Left lung (tissue), 10 donors: ENCODE data around the gene TNNI3. TPM values are rescaled to one million over a fixed set of nuclear protein-coding genes. Genes with fewer than 3 reads are reported as not detected.
"Not testable (repeated sequence)": the region's sequence is repeated elsewhere in the genome, so short reads cannot be mapped to it uniquely, and the experiment has no call there.

Source experiments
- ATAC-seq: fragments of 200-7000 bp; cut with Tn5 transposase; one replicate; pipeline ENCODE4 v1.9.1; 2020; ENCODE audit warnings: moderate library complexity
- DNase-seq, 4 donors: peaks; one replicate each; pipeline ENCODE4 v3.0.0-alpha.2; 2013 to 2020
- H3K27ac ChIP-seq, 2 donors: fragments of 200-600 bp; sonication (generic) in 1 of 2; one replicate each; pipeline versions ENCODE4 v1.5.0 to v1.8.0; 2020 to 2021
- H3K27me3 ChIP-seq, 2 donors: fragments of 200-600 bp; sonication (generic) in 1 of 2; one replicate each; pipeline versions ENCODE4 v1.5.0 to v1.8.0; 2020 to 2021
- H3K36me3 ChIP-seq, 2 donors: fragments of 200-600 bp; sonication (generic) in 1 of 2; one replicate each; pipeline versions ENCODE4 v1.5.0 to v1.8.0; 2020 to 2021
- H3K4me1 ChIP-seq, 2 donors: fragments of 200-600 bp; one replicate each; pipeline ENCODE4 v1.8.0; 2021
- H3K4me3 ChIP-seq, 2 donors: fragments of 200-600 bp; sonication (generic) in 1 of 2; one replicate each; pipeline versions ENCODE4 v1.5.0 to v1.8.0; 2020 to 2021; ENCODE audit warnings: mild to moderate bottlenecking in 1 of 2
- H3K9me3 ChIP-seq, 2 donors: fragments of 200-600 bp; sonication (generic) in 1 of 2; one replicate each; pipeline versions ENCODE4 v1.5.0 to v1.8.0; 2020 to 2021
- intact Hi-C, 2 donors: fragments of 100-400 bp; cut with DNase I; formaldehyde crosslinking; loops; one replicate each; pipeline versions ENCODE4 v1.11.2 to v1.14.2; 2022
- polyA plus RNA-seq, 6 donors: library from polyadenylated mRNA; unstranded; fragments of 120-200 nt; gene quantifications; one replicate each; pipeline ENCODE4 v1.2.1, GENCODE V29; 2013; ENCODE audit not compliant: insufficient read length in 6 of 6
- total RNA-seq, 2 donors: library from RNA; stranded (reverse); fragmentation: NEBNext Ultra II Directional; extraction: Animal tissue kit (Norgen Biotek cat#: 25700); gene quantifications; one replicate each; pipeline ENCODE4 v1.2.1, GENCODE V29; 2021
- TF ChIP-seq, protein P1 (sequence below), 2 donors: fragments of 200-600 bp; sonication (generic) in 1 of 2; IDR thresholded peaks; one replicate each; pipeline versions ENCODE4 v1.5.0 to v1.8.0; 2021; ENCODE audit warnings: antibody characterized with exemption in 2 of 2
- donor health status: DM: no; HTN: yes; CAD: no.
- donor health status: DM: no; HTN: no; CAD: no.

TNNI3 gene
- total and polyA plus RNA-seq, 8 donors = 0.75 to 1.6 (median 0.98) TPM; not detected in 1

DNA sequence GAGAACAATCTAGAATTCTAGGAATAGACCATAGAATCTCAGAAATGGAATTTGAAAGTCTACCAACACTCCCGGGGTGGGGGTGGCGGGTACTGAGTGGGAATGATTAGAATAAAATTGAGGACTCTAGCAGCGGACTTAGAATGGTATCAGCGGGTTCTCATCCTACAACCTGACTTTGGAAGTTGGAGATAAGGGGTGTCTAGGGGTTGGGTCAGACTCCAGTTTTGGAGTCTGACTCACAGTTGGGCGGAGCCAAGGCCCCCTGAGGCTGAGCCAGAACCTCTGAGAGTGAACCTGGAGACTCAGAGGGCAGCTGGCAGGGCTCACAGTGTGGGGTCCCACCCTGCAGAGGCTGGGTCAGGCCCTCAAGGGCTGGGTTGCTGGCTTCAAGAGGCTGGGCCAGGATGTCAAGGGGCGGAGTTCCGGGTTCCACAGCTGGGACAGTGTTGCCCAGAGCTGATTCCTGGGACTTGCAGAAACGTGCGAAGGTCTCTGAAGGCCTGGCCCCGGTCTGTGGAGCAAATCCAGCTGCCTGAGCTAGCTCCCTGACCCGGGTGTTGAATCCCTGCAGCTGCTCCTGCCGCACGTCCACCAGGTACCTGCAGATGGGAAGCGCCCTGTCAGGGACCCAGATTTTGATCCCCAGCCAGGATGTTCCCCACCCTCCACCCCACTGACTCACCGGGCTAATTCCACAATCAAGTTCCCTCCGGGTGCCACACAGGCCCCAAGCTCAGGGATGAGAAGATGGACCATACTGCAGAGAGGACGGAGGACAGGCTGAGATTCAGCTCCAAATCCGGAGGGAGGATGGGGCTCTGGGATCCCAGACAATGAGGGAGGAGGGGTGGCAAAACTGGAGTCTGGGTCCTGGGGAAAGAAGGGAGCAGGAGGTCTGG, 1.6 kb upstream of the TNNI3 start:
- H3K9me3 ChIP-seq = no peaks in the 10 kb centered on the region
- intact Hi-C loops = no loop called here
- H3K27me3 ChIP-seq = peaks cover 50 to 91% of the 10 kb centered on the region in 2 donors
- H3K4me3 ChIP-seq = no peak overlapping the region
- peaks cover 0 to 9% of the 10 kb centered on the region in 2 donors for H3K4me1 ChIP-seq
- ATAC-seq (no peak), DNase-seq (peak in 1 of 4 donors; percentile 45)
- no peak overlapping the region for H3K27ac ChIP-seq
- TF ChIP-seq, protein P1, sequence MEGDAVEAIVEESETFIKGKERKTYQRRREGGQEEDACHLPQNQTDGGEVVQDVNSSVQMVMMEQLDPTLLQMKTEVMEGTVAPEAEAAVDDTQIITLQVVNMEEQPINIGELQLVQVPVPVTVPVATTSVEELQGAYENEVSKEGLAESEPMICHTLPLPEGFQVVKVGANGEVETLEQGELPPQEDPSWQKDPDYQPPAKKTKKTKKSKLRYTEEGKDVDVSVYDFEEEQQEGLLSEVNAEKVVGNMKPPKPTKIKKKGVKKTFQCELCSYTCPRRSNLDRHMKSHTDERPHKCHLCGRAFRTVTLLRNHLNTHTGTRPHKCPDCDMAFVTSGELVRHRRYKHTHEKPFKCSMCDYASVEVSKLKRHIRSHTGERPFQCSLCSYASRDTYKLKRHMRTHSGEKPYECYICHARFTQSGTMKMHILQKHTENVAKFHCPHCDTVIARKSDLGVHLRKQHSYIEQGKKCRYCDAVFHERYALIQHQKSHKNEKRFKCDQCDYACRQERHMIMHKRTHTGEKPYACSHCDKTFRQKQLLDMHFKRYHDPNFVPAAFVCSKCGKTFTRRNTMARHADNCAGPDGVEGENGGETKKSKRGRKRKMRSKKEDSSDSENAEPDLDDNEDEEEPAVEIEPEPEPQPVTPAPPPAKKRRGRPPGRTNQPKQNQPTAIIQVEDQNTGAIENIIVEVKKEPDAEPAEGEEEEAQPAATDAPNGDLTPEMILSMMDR (IDR thresholded peaks at IDR 0.05) = no peak
- no peaks in the 10 kb centered on the region for H3K36me3 ChIP-seq

DNA sequence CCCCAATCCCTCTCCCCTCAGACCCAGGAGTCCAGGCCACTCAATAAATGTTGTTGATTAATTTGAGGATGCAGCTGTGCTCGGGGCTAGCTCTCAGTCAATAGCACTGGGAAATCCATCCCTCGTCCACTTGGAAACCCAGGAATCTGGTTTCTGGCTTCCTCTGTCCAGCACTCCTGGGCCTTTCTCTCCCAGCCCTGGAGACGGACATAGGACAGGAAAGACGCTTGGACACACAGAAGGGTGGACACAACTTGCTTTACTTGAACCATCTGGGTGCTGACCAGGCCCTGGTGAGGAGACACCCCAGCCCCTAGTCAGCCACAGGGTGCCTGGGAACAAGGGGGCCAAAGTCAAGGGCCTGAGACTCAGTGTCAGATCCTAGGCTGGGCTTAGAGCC, 891 bp upstream of the TNNI3 start:
- Histone ChIP-seq H3K27ac (no peak overlapping the region), H3K9me3 (no peaks in the 10 kb centered on the region), H3K4me1 (peaks cover 0 to 9% of the 10 kb centered on the region in 2 donors), H3K4me3 (no peak overlapping the region), H3K27me3 (peaks cover 50 to 90% of the 10 kb centered on the region in 2 donors), H3K36me3 (no peaks in the 10 kb centered on the region)
- DNase-seq = no peak
- intact Hi-C loops = no loop called here
- no peak for ATAC-seq
- TF ChIP-seq, protein P1 (IDR thresholded peaks at IDR 0.05) = no peak

DNA sequence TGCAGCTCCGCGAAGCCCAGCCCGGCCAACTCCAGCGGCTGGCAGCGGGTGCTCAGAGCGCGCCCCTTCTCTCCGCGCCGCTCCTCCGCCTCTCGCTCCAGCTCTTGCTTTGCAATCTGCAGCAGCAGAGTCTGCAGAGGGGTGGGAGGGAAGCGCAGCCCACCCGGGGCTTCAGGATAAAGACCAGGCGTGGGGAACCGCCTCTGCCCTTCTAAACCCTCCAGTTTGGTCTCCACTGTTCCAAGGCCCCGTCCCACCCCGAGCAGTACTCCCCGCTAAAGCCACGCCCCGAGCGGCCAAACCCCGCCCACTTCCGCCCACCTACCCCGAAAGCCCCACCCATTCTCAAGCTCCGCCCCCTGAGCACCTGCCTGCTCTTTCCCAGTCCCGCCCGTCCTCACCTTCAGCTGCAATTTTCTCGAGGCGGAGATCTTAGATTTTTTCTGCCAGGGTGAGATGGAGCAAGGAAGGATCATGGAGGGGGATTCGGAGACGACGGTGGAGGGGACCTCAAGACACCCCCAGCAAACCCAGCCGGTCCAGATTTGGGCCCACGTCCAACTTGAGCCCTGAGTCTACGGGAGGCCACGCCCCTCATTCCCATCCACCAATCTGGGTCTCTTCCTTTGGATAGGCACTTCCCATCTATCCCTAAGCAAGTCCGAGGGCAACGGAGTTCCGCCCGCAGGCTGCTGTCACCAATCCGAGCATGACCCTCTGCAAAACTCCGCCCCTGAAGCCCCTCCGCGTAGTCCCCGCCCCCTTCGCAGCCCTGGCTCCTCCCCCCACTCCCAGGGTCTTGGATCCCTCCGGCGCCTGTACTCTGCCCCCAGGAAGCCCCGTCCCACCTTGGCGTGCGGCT, 1.1 kb downstream of the TNNI3 start:
- Histone ChIP-seq H3K27ac (no peak overlapping the region), H3K27me3 (peaks cover 37 to 78% of the 10 kb centered on the region in 2 donors), H3K4me3 (no peak overlapping the region), H3K4me1 (peaks cover 0 to 9% of the 10 kb centered on the region in 2 donors), H3K9me3 (peaks cover 0 to 3% of the 10 kb centered on the region in 2 donors), H3K36me3 (no peaks in the 10 kb centered on the region)
- TF ChIP-seq, protein P1 (IDR thresholded peaks at IDR 0.05) = no peak
- ATAC-seq = peak; percentile 36
- intact Hi-C loops = no loop called here
- peak in 1 of 4 donors; percentile 78 for DNase-seq

DNA sequence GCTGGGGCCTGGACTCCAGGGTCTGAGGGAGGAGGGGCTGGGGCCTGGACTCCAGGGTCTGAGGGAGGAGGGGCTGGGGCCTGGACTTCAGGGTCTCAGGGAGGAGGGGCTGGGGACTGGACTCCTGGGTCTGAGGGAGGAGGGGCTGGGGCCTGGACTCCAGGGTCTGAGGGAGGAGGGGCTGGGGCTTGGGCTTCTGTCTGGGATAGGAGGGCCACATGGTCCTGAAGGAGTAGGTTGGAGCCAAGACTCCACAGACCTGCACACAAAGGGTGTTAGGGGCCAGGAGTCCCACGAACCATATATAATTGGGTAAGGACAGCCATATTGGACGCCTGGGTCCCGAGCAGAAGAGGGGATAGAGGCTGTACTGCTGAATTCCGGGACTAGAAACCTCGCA, 1.7 kb downstream of the TNNI3 start:
- H3K36me3 ChIP-seq, H3K4me1 ChIP-seq, intact Hi-C loops, H3K9me3 ChIP-seq, ATAC-seq, H3K4me3 ChIP-seq, H3K27ac ChIP-seq, DNase-seq: not testable (repeated sequence)
- peaks cover 30 to 72% of the 10 kb centered on the region in 2 donors for H3K27me3 ChIP-seq

DNA sequence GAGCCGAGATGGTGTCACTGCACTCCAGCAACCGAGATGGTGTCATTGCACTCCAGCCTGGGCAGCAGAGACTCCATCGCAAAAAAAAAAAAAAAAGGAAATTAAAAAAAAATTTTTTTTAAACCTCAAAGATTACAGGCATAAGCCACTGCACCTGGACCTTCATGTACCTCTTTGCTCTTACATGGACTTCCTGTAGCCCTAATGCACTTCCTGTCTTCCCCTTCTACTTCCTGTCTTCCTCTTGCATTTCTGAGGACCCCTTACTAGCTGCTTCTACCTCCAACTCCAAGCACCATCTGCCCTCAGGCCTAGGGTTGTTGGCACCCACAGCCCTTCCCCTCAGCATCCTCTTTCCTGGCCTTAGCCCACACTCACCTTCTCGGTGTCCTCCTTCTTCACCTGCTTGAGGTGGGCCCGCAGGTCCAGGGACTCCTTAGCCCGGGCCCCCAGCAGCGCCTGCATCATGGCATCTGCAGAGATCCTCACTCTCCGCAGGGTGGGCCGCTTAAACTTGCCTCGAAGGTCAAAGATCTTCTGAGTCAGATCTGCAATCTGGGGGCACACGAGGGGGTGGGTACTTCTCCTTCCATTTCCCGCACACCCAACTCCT, 3.8 kb downstream of the TNNI3 start:
- intact Hi-C loops = no loop called here
- Histone ChIP-seq H3K27ac (no peak overlapping the region), H3K4me1 (peaks cover 0 to 9% of the 10 kb centered on the region in 2 donors), H3K4me3 (no peak overlapping the region), H3K36me3 (no peaks in the 10 kb centered on the region), H3K9me3 (peaks cover 0 to 3% of the 10 kb centered on the region in 2 donors), H3K27me3 (peaks cover 33 to 67% of the 10 kb centered on the region in 2 donors)
- TF ChIP-seq, protein P1 (IDR thresholded peaks at IDR 0.05) = no peak
- DNase-seq (peak in 1 of 4 donors; percentile 47), ATAC-seq (no peak)
